Panc1 (cell line): Measurements from ENCODE around the gene RELA.

Experiments used
- CTCF ChIP-seq: fragments of 450-650 bp; IDR thresholded peaks from 2 replicates; pipeline ENCODE4 v1.5.1; 2017; ENCODE audit warnings: mild to moderate bottlenecking
- POLR2AphosphoS5 ChIP-seq: IDR thresholded peaks from 2 replicates; pipeline ENCODE4 v1.6.1; 2012; ENCODE audit warnings: mild to moderate bottlenecking, low read depth, low read length, moderate library complexity
- REST ChIP-seq, 2 experiments: IDR thresholded peaks; 2 replicates each; pipeline ENCODE4 v1.6.1; 2011 to 2012; ENCODE audit warnings: low read depth in 2 of 2, control low read depth in 1 of 2, low read length in 1 of 2, mild to moderate bottlenecking in 1 of 2, moderate library complexity in 1 of 2; ENCODE audit not compliant: insufficient read depth in 1 of 2
- TCF7L2 ChIP-seq: IDR thresholded peaks from 2 replicates; pipeline ENCODE4 v1.6.1; 2011; ENCODE audit warnings: mild to moderate bottlenecking, low read depth, low read length, inconsistent platforms

- TF ChIP-seq CTCF (no peak), REST (IDR thresholded peaks at IDR 0.05; ENCODE audit: insufficient read depth in 1 of 2, low read depth in 2 of 2, low read length in 1 of 2) (no peak), POLR2AphosphoS5 (no peak), TCF7L2 (no peak)
Observed at GRCh38 chr11:65613091-65613928, 49.4 kb downstream of the RELA start.
